Coronary artery (tissue), 2 donors: ENCODE data around the gene SIN3B.
"Not testable (repeated sequence)": the region's sequence is repeated elsewhere in the genome, so short reads cannot be mapped to it uniquely, and the experiment has no call there.

ENCODE experiments used
- DNase-seq: peaks from one replicate; pipeline ENCODE4 v3.0.0-alpha.2; 2017; ENCODE audit warnings: low spot score
- H3K27ac ChIP-seq, 2 donors: fragments of 200-600 bp; sonication (generic); one replicate each; pipeline ENCODE4 v1.5.1; 2016 to 2019
- H3K4me3 ChIP-seq: fragments of 200-600 bp; sonication (generic); 2 replicates; pipeline ENCODE4 v1.5.1; 2016; ENCODE audit warnings: mild to moderate bottlenecking, moderate library complexity
- TF ChIP-seq, protein P1 (sequence below): fragments of 200-600 bp; sonication (generic); IDR thresholded peaks from one replicate; pipeline ENCODE4 v1.5.1; 2019; ENCODE audit warnings: antibody characterized with exemption

The SIN3B gene

GRCh38 chr19:16794456-16795441, 34.4 kb upstream of the SIN3B start:
- TF ChIP-seq, protein P1, sequence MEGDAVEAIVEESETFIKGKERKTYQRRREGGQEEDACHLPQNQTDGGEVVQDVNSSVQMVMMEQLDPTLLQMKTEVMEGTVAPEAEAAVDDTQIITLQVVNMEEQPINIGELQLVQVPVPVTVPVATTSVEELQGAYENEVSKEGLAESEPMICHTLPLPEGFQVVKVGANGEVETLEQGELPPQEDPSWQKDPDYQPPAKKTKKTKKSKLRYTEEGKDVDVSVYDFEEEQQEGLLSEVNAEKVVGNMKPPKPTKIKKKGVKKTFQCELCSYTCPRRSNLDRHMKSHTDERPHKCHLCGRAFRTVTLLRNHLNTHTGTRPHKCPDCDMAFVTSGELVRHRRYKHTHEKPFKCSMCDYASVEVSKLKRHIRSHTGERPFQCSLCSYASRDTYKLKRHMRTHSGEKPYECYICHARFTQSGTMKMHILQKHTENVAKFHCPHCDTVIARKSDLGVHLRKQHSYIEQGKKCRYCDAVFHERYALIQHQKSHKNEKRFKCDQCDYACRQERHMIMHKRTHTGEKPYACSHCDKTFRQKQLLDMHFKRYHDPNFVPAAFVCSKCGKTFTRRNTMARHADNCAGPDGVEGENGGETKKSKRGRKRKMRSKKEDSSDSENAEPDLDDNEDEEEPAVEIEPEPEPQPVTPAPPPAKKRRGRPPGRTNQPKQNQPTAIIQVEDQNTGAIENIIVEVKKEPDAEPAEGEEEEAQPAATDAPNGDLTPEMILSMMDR: no peak
- DNase-seq: no peak
- H3K4me3 ChIP-seq: no peak overlapping the region

DNA sequence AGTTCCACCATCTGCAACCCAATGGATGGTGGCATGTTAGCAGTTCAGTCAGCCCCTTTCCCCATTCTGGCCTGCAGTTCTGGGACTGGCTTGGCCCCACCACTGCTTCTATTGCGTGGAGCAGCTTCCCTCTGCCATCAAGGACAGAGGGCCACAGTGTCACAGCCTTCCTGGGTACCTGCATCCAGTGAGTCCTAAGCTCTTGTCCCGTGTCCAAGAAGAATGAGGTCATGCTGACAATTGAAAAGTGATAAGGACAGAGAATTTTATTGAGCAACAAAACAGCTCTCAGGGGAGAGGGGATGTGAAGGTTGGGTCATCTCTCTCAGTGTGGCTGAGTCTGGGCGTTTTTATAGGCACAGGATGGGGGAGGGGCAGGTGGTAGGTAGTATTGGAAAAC, 33.5 kb upstream of the SIN3B start:
- no peak overlapping the region for H3K4me3 ChIP-seq

More at GRCh38 chr19:16794456-16795441, 34.4 kb upstream of the SIN3B start:
- no peak overlapping the region for H3K27ac ChIP-seq

DNA sequence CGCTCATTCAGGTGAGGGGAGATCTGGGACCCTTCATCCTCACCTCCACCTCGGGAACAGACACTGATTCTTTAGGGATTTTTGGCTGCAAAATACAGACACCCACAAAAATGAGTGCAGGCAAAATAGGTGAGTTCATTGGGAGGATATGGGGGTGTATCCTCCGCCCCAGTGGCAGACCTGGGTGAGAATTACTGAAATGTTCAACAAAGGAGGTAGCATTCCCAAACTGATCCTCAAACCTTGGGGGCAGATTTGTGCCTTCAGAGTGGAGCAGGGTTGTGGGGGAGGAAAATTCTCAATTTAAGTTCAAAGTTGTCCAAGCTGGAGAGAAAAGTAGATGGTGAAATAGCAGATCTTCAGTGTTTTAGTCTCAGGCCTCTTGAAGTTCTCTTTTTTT, 31.3 kb upstream of the SIN3B start:
- no peak for DNase-seq
- H3K27ac ChIP-seq: no peak overlapping the region
- TF ChIP-seq, protein P1: no peak
- no peak overlapping the region for H3K4me3 ChIP-seq

More for the DNA sequence above, 33.5 kb upstream of the SIN3B start:
- TF ChIP-seq, protein P1: no peak
- H3K27ac ChIP-seq: no peak overlapping the region
- no peak for DNase-seq

- H3K27ac ChIP-seq, H3K4me3 ChIP-seq, DNase-seq: not testable (repeated sequence)
These were observed 30.9 kb upstream of the SIN3B start for GRCh38 chr19:16798326-16798725.

DNA sequence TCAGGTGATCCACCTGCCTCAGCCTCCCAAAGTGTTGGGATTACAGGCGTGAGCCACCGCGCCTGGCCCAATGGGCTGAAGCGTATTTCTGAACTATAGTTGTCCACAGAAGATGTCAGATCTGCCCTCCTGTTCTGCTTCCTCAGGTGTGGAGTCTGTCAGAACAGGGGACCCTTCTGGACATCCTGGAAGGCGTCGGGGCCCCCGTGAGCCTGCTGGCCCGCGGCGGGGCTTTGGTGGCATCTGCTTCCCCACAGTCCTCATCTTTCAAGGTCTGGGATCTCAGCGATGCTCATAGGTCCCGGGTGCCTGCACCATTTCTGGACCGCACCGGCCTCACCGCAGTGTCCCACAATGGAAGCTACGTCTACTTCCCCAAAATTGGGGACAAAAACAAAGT, 29.5 kb upstream of the SIN3B start:
- TF ChIP-seq, protein P1: no peak
- no peak overlapping the region for H3K27ac ChIP-seq
- H3K4me3 ChIP-seq: no peak overlapping the region
- DNase-seq: no peak

DNA sequence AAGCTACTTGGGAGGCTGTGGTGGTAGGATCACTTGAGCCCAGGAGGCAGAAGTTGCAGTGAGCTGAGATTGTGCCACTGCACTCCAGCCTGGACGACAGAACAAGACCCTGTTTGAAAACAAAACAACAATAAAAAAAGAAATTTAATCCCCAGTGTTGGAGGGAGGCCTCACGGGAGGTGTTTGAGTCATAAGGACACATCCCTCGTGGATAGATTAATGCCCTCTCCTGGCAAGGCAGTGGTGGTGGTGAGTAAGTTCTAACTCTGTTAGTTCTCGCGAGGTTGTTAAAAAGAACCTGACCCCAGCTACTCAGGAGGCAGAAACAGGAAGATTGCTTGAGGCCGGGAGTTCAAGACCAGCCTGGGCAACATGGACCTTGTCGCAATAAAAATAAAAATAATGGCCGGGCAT, 27.6 kb upstream of the SIN3B start:
- H3K4me3 ChIP-seq: no peak overlapping the region
- TF ChIP-seq, protein P1: no peak
- no peak for DNase-seq

DNA sequence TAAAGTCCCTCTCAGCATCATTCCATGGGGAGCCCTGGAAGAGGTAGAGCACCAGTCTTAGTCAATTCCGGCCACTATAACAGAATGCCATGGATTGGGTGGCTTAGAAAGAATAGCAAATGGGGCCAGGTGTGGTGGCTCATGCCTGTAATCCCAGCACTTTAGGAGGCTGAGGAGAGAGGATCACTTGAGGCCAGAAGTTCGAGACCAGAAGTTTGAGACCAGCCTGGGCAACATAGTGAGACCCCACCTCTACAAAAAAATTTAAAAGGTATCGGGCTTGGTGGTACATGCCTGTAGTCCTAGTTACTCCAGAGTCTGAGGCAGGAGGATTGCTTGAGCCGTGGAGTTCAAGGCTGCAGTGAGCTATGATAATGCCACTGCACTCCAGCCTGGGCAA, 25.0 kb upstream of the SIN3B start:
- DNase-seq: no peak
- TF ChIP-seq, protein P1: no peak
- no peak overlapping the region for H3K4me3 ChIP-seq
- H3K27ac ChIP-seq: no peak overlapping the region

More for the DNA sequence above, 27.6 kb upstream of the SIN3B start:
- no peak overlapping the region for H3K27ac ChIP-seq
